Stimulated activated CD4-positive, alpha-beta T cell treated with anti-CD3 and anti-CD28 coated beads, TNF-alpha, amount 100 ng/mL, for 48 hours (primary cell): ENCODE results near the gene ZNF511.
"Not testable (repeated sequence)": the region's sequence is repeated elsewhere in the genome, so short reads cannot be mapped to it uniquely, and the experiment has no call there.

Experiments
- DNase-seq, 3 donors: peaks; one replicate each; pipeline ENCODE4 v3.0.0-alpha.2; 2020; ENCODE audit warnings: low read depth in 3 of 3

ZNF511 gene

DNA sequence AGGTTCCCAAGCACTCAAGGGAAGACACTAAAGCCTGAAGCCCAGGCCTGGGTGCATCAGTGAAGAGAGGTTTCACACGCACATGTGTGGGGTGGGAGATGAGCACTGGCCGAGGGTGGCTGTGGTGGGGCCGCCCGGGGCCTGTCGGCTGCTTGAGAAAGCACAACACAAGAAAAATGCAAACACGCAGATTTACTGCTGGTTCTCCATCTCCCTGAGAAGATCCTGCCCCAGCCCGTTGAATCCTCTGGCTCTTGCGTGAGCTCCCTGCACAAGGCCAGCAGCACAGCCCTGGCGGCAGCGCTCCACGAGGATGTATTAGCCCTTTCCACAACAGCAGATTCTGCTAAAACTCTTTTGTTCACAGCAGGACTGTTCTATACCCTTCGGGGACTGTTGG is 6.2 kb downstream of the ZNF511 start:
- DNase-seq, result no peak

DNA sequence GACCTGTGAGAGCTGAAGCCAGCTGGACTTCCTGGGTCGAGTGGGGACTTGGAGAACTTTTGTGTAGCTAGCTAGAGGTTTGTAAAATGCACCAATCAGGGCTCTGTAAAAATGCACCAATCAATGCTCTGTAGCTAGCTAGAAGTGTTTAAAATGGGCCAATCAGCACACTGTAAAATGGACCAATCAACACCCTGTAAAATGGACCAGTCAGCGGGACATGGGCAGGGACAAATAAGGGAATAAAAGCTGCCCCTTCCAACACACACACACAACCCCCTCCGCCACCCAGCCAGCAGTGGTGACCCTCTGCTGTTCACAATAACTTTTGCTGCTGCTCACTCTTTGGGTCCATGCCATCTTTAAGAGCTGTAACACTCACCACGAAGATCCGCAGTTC is 7.1 kb downstream of the ZNF511 start:
- no peak for DNase-seq

GRCh38 chr10:133316266-133316665 is 7.6 kb downstream of the ZNF511 start:
- DNase-seq, result no peak

DNA sequence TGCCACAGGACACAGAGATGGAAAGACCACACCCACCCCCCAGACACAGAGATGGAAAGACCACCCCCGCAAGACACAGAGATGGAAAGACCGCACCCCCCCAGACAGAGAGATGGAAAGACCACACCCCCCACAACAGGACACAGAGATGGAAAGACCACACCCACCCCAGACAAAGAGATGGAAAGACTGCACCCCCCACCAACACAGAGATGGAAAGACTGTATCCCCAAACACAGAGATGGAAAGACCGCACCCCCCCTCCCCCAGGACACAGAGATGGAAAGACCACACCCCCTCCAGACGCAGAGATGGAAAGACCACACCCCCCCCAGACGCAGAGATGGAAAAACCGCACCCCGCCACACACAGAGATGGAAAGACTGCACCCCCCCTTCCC is 8.0 kb downstream of the ZNF511 start:
- DNase-seq, result no peak

GRCh38 chr10:133318494-133319127 is 9.9 kb downstream of the ZNF511 start:
- DNase-seq, result peak; percentile 43 to 67 (median 45)

DNA sequence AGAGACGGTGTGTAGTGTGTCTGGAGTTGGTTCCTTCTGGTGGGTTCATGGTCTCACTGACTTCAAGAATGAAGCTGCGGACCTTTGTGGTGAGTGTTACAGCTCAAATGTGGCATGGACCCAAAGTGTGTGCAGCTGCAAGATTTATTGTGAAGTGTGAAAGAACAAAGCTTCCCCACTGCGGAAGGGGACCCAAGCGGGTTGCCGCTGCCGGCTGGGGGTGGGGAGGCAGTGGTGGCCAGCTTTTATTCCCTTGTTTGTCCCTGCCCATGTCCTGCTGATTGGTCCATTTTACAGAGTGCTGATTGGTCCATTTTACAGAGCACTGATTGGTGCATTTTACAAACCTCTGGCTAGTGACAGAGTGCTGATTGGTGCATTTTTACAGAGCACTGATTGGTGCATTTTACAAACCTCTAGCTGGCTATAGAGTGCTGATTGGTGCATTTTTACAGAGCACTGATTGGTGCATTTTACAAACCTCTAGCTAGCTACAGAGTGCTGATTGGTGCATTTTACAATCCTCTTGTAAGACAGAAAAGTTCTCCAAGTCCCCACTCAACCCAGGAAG is 12.2 kb downstream of the ZNF511 start:
- not testable (repeated sequence) for DNase-seq

- DNase-seq, result not testable (repeated sequence)
Observed at GRCh38 chr10:133322064-133322709, 13.5 kb downstream of the ZNF511 start.

GRCh38 chr10:133324198-133324792 is 15.6 kb downstream of the ZNF511 start:
- DNase-seq, result peak in 2 of 3 donors; percentile 56 to 59

DNA sequence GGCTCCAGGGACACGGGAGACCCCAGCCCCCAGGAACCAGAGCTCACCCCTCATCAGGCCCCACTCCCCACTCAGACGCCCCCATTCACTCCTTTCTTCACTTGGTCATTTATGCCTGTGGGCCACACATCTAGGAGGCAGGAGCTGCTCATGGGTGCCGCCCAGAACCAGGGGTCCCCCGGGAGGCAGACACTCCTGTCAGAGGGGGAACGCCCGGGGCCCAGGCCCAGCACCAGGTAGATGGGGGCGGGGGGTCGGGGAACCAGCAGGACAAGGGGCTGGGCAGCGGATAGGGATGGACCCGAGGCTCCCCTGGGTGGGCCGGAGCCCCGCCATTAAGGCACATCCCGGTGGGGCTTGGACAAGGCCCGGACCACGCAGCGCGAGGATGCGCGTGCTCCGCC is 16.1 kb downstream of the ZNF511 start:
- no peak for DNase-seq

GRCh38 chr10:133325440-133326222 is 16.9 kb downstream of the ZNF511 start:
- no peak for DNase-seq

- DNase-seq, result no peak
Observed at GRCh38 chr10:133326223-133326551, 17.5 kb downstream of the ZNF511 start.

GRCh38 chr10:133326745-133327650 is 18.3 kb downstream of the ZNF511 start:
- no peak for DNase-seq

GRCh38 chr10:133327651-133328357 is 19.1 kb downstream of the ZNF511 start:
- DNase-seq, result no peak

- no peak for DNase-seq
Observed at GRCh38 chr10:133328358-133329343, 19.9 kb downstream of the ZNF511 start.

DNA sequence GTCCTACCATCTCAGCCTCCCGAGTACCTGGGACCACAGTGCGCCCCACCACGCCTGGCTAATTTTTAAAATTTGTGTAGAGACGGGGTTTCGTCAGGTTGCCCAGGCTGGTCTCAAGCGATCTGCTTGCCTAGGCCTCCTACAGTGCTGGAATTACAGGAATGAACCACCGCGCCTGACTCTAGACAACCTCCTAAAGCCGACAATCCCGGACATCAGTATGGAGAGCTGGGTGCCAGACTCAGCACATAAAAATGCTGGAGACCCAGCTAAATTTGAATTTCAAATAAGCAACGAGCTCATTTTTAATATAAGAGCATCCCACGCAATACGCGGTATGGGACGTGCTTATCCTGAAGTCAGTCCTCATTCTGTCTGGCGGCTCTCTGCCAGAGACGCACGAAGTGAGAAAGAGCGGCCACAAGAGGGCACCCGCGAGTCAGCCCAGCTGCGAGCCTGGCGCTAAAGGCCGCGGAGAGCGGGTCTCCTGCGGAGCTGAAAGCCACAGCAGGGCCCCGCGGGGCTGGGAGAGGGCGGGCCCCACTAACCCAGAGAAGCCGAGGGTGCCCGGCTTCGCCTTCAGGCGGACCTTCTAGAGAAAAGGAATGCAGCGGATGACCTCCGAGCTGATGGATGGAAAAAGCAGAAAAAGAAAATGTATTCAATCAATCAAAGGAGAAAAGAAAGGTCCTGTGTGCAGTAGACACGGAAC is 20.9 kb downstream of the ZNF511 start:
- DNase-seq, result peak; percentile 73 to 86 (median 85)

- no peak for DNase-seq
Observed at GRCh38 chr10:133332936-133333699, 24.4 kb downstream of the ZNF511 start.

GRCh38 chr10:133334503-133335245 is 26.0 kb downstream of the ZNF511 start:
- DNase-seq, result no peak
